Caco-2 (cell line): ENCODE data around the gene PDZD7. TPM values are rescaled to one million over a fixed set of nuclear protein-coding genes. Genes with fewer than 3 reads are reported as not detected.

Source experiments
- BruUV-seq: library from RNA; stranded (reverse); fragments of 400-500 nt; replicated peaks from 2 replicates; lab custom pipeline; 2021; lab: Mats Ljungman, UMichigan
- CTCF ChIA-PET: fragments of 300-600 bp; sonication (Branson Sonifier 250); formaldehyde crosslinking; loops from one replicate; lab custom pipeline; 2022; ENCODE audit warnings: antibody characterized with exemption; lab: Charles Lee
- POLR2A ChIA-PET: fragments of 300-600 bp; sonication (Branson Sonifier 250); formaldehyde crosslinking; loops from one replicate; lab custom pipeline; 2022; ENCODE audit warnings: antibody characterized with exemption; lab: Charles Lee
- DNase-seq, 2 experiments: peaks; one replicate each; pipeline versions ENCODE4 v3.0.0 to v3.0.0-alpha.2; 2020 to 2022
- H3K27me3 ChIP-seq: replicated peaks from 2 replicates; pipeline ENCODE4 v1.6.0; 2011; ENCODE audit warnings: low read length; ENCODE audit not compliant: control insufficient read depth, insufficient read depth
- H3K36me3 ChIP-seq: 2 replicates; pipeline ENCODE4 v1.5.1; 2011; ENCODE audit warnings: low read length; ENCODE audit not compliant: control insufficient read depth, insufficient read depth
- H3K4me1 ChIP-seq: fragments of 250-450 bp; sonication (Bioruptor Pico); 2 replicates; pipeline ENCODE4 v1.5.1; 2020; ENCODE audit warnings: mild to moderate bottlenecking
- H3K4me3 ChIP-seq: 2 replicates; pipeline ENCODE4 v1.5.1; 2011; ENCODE audit warnings: low read depth, mild to moderate bottlenecking, control low read depth, low read length
- H3K9me3 ChIP-seq: fragments of 250-450 bp; sonication (Bioruptor Pico); 2 replicates; pipeline ENCODE4 v1.5.1; 2020; ENCODE audit warnings: mild to moderate bottlenecking, moderate library complexity
- H3K27ac Mint-ChIP-seq: one replicate; pipeline ENCODE4 v1.8.0; 2022; ENCODE audit warnings: mixed read lengths; ENCODE audit not compliant: unreplicated experiment
- H3K27me3 Mint-ChIP-seq: one replicate; pipeline ENCODE4 v1.8.0; 2022; ENCODE audit warnings: mixed read lengths; ENCODE audit not compliant: insufficient read depth, unreplicated experiment
- H3K36me3 Mint-ChIP-seq: one replicate; pipeline ENCODE4 v1.8.0; 2022; ENCODE audit warnings: mild to moderate bottlenecking, mixed read lengths; ENCODE audit not compliant: insufficient read depth, unreplicated experiment
- H3K4me1 Mint-ChIP-seq: one replicate; pipeline ENCODE4 v1.8.0; 2022; ENCODE audit warnings: low read depth, mixed read lengths; ENCODE audit not compliant: unreplicated experiment
- H3K4me3 Mint-ChIP-seq: one replicate; pipeline ENCODE4 v1.8.0; 2022; ENCODE audit warnings: mild to moderate bottlenecking, moderate library complexity, mixed read lengths; ENCODE audit not compliant: unreplicated experiment
- H3K9me3 Mint-ChIP-seq: one replicate; pipeline ENCODE4 v1.8.0; 2022; ENCODE audit warnings: mixed read lengths; ENCODE audit not compliant: unreplicated experiment
- intact Hi-C: fragments of 100-400 bp; cut with micrococcal nuclease; formaldehyde crosslinking; loops from one replicate; pipeline ENCODE4 v1.10.0; 2022; ENCODE audit not compliant: unreplicated experiment
- total RNA-seq: library from RNA; stranded (reverse); gene quantifications from 2 replicates; pipeline ENCODE4 v1.2.3, GENCODE V29; 2022
- TF ChIP-seq, protein P1 (sequence below), 2 experiments: fragments of 200-600 bp in 1 of 2; IDR thresholded peaks; 1 replicate in 1 of 2; 2 replicates in 1 of 2; pipeline versions ENCODE4 v1.5.1 to v1.8.0; 2011 to 2022; ENCODE audit warnings: antibody characterized with exemption in 1 of 2, control low read depth in 1 of 2, inconsistent platforms in 1 of 2, low read depth in 1 of 2, low read length in 1 of 2, mild to moderate bottlenecking in 1 of 2, moderate library complexity in 1 of 2; ENCODE audit not compliant: insufficient read depth in 1 of 2, severe bottlenecking in 1 of 2, unreplicated experiment in 1 of 2

PDZD7 gene
- total RNA-seq, 1 experiment from 2014 or later = 1.5 TPM

GRCh38 chr10:101016814-101017213 lies 14.1 kb downstream of the PDZD7 start:
- H3K27ac Mint-ChIP-seq = no peak overlapping the region
- Histone ChIP-seq H3K36me3 (no peaks in the 10 kb centered on the region), H3K4me1 (peaks cover 11% of the 10 kb centered on the region; the same call in 1 of the 2 replicates), H3K27me3 (no peaks in the 10 kb centered on the region), H3K9me3 (no peaks in the 10 kb centered on the region), H3K4me3 (no peak overlapping the region)
- DNase-seq = no peak
- intact Hi-C loops = no loop called here
- H3K27me3 Mint-ChIP-seq = no peaks in the 10 kb centered on the region
- no peak overlapping the region for H3K4me3 Mint-ChIP-seq
- no peaks in the 10 kb centered on the region for H3K36me3 Mint-ChIP-seq
- ChIA-PET CTCF (interaction anchor here (0.6 kb wide), 1 partner anchor 11 kb away, joined by 3 read pairs; no protein-coding TSS in a partner anchor), POLR2A (interaction anchor here (0.5 kb wide), 1 partner anchor 18 kb away, joined by 3 read pairs; no protein-coding TSS in a partner anchor)
- H3K9me3 Mint-ChIP-seq = no peaks in the 10 kb centered on the region
- TF ChIP-seq, protein P1, sequence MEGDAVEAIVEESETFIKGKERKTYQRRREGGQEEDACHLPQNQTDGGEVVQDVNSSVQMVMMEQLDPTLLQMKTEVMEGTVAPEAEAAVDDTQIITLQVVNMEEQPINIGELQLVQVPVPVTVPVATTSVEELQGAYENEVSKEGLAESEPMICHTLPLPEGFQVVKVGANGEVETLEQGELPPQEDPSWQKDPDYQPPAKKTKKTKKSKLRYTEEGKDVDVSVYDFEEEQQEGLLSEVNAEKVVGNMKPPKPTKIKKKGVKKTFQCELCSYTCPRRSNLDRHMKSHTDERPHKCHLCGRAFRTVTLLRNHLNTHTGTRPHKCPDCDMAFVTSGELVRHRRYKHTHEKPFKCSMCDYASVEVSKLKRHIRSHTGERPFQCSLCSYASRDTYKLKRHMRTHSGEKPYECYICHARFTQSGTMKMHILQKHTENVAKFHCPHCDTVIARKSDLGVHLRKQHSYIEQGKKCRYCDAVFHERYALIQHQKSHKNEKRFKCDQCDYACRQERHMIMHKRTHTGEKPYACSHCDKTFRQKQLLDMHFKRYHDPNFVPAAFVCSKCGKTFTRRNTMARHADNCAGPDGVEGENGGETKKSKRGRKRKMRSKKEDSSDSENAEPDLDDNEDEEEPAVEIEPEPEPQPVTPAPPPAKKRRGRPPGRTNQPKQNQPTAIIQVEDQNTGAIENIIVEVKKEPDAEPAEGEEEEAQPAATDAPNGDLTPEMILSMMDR (IDR thresholded peaks at IDR 0.05; ENCODE audit: insufficient read depth in 1 of 2, low read depth in 1 of 2, low read length in 1 of 2, severe bottlenecking in 1 of 2, unreplicated experiment in 1 of 2) = no peak
- peaks cover 20% of the 10 kb centered on the region for H3K4me1 Mint-ChIP-seq
- no TSS peak for BruUV-seq

- Histone ChIP-seq H3K9me3 (no peaks in the 10 kb centered on the region), H3K36me3 (no peaks in the 10 kb centered on the region), H3K27me3 (no peaks in the 10 kb centered on the region), H3K4me3 (no peak overlapping the region), H3K4me1 (peaks cover 11% of the 10 kb centered on the region; the same call in 1 of the 2 replicates)
- Mint-ChIP-seq H3K4me3 (no peak overlapping the region), H3K4me1 (peaks cover 20% of the 10 kb centered on the region), H3K27me3 (no peaks in the 10 kb centered on the region), H3K9me3 (no peaks in the 10 kb centered on the region), H3K36me3 (no peaks in the 10 kb centered on the region), H3K27ac (no peak overlapping the region)
- intact Hi-C loops = no loop called here
- TF ChIP-seq, protein P1 (IDR thresholded peaks at IDR 0.05; ENCODE audit: insufficient read depth in 1 of 2, low read depth in 1 of 2, low read length in 1 of 2, severe bottlenecking in 1 of 2, unreplicated experiment in 1 of 2) = no peak
- ChIA-PET CTCF (interaction anchor here (0.6 to 2.5 kb wide), 5 partner anchors 12 to 163 kb away, joined by 4 to 58 read pairs (median 7); partner anchors contain the start of genes LZTS2, PDZD7 and SFXN3), POLR2A (no interaction called here)
- no TSS peak for BruUV-seq
- DNase-seq = no peak
Observed at GRCh38 chr10:101015582-101015973, 15.4 kb downstream of the PDZD7 start.

DNA sequence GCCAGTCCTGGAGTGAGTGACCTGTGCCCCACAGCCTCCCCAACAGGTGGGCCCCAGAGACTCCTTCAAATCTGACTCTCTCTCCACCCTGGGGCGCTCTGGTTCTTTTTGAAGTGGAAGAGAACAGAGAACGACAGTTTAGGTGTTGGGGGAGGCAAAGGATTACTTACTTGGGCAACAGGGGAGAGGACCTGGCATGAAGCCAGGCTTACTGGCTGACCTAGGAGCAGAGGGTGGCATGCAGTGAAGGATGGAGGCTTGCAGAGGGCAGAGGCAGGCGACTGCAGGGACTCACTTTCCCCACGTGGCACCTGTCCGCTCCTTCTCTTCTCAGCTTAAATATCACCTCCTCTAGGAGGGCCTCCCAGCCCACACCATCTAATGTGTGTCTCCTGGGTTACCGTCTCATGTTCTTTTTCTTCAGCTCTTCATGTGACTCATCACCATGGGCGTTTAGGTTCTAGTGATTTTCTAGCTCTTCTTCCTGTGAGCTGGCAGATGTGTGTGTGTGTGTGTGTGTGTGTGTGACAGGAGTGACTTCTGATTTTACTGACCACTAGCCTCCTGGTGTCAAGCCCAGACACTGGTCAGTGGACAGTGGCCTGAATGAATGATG lies 15.9 kb downstream of the PDZD7 start:
- peaks cover 20% of the 10 kb centered on the region for H3K4me1 Mint-ChIP-seq
- H3K9me3 ChIP-seq = no peaks in the 10 kb centered on the region
- no TSS peak for BruUV-seq
- no peak overlapping the region for H3K27ac Mint-ChIP-seq
- H3K27me3 Mint-ChIP-seq = no peaks in the 10 kb centered on the region
- TF ChIP-seq, protein P1 (IDR thresholded peaks at IDR 0.05; ENCODE audit: insufficient read depth in 1 of 2, low read depth in 1 of 2, low read length in 1 of 2, severe bottlenecking in 1 of 2, unreplicated experiment in 1 of 2) = no peak
- DNase-seq = no peak
- H3K36me3 ChIP-seq = no peaks in the 10 kb centered on the region
- POLR2A ChIA-PET = interaction anchor here (0.6 to 0.7 kb wide), 2 partner anchors 16 to 43 kb away, joined by 3 to 5 read pairs; partner anchors contain the start of gene PDZD7
- no peaks in the 10 kb centered on the region for H3K9me3 Mint-ChIP-seq
- H3K4me3 ChIP-seq = no peak overlapping the region
- no peaks in the 10 kb centered on the region for H3K27me3 ChIP-seq
- CTCF ChIA-PET = interaction anchor here (0.5 to 2.5 kb wide), 15 partner anchors 11 to 272 kb away, joined by 3 to 58 read pairs (median 5); partner anchors contain the start of genes LZTS2, PDZD7 and SFXN3
- intact Hi-C loops = loop anchor here (5.0 kb wide), 3 partner anchors 83 to 453 kb away; no protein-coding TSS in a partner anchor
- peaks cover 11% of the 10 kb centered on the region; the same call in 1 of the 2 replicates for H3K4me1 ChIP-seq
- no peak overlapping the region for H3K4me3 Mint-ChIP-seq
- H3K36me3 Mint-ChIP-seq = no peaks in the 10 kb centered on the region
